HL-60 (cell line): Measurements from ENCODE around the gene ABCC4.

ENCODE experiments used
- DNase-seq, 2 experiments: peaks; one replicate each; pipeline ENCODE4 v3.0.0-alpha.2; 2010 to 2020; ENCODE audit warnings: low read depth in 1 of 2, low spot score in 1 of 2
- H3K27ac ChIP-seq: fragments of 250-450 bp; sonication (Bioruptor Pico); replicated peaks from 2 replicates; pipeline ENCODE4 v1.5.1; 2020; ENCODE audit warnings: mild to moderate bottlenecking, moderate library complexity
- H3K27me3 ChIP-seq: fragments of 250-450 bp; sonication (Bioruptor Pico); 2 replicates; pipeline ENCODE4 v1.5.1; 2021; ENCODE audit warnings: mild to moderate bottlenecking, moderate library complexity; ENCODE audit not compliant: insufficient read depth, poor library complexity, severe bottlenecking
- H3K4me3 ChIP-seq: replicated peaks from 2 replicates; pipeline ENCODE4 v1.5.1; 2011; ENCODE audit warnings: mild to moderate bottlenecking, control low read depth, low read length; ENCODE audit not compliant: insufficient read depth
- CTCF ChIP-seq: IDR thresholded peaks from one replicate; pipeline ENCODE4 v1.5.1; 2011; ENCODE audit warnings: low read length, control low read depth, inconsistent platforms; ENCODE audit not compliant: insufficient read depth
- GABPA ChIP-seq: IDR thresholded peaks from 2 replicates; pipeline ENCODE4 v1.6.1; 2012; ENCODE audit warnings: low read depth
- POLR2AphosphoS5 ChIP-seq: IDR thresholded peaks from 2 replicates; pipeline ENCODE4 v1.6.1; 2012; ENCODE audit warnings: low read depth
- REST ChIP-seq: IDR thresholded peaks from 2 replicates; pipeline ENCODE4 v1.6.1; 2012; ENCODE audit warnings: low read depth; ENCODE audit not compliant: insufficient replicate concordance
- SPI1 ChIP-seq: IDR thresholded peaks from 2 replicates; pipeline ENCODE4 v1.6.1; 2012; ENCODE audit warnings: low read depth, mild to moderate bottlenecking, borderline replicate concordance

The ABCC4 gene

GRCh38 chr13:95115525-95115924, 185.7 kb downstream of the ABCC4 start:
- no peaks in the 10 kb centered on the region for H3K27me3 ChIP-seq
- no peak for TF ChIP-seq GABPA
- TF ChIP-seq CTCF, result no peak
- no peak for TF ChIP-seq POLR2AphosphoS5
- no peak for TF ChIP-seq REST
- TF ChIP-seq SPI1, result no peak
- H3K27ac ChIP-seq, result no peak overlapping the region
- no peak for DNase-seq
- no peak overlapping the region for H3K4me3 ChIP-seq

- no peak for TF ChIP-seq POLR2AphosphoS5
- TF ChIP-seq GABPA, result no peak
- no peak for TF ChIP-seq CTCF
- TF ChIP-seq SPI1, result no peak
- no peak for TF ChIP-seq REST
- H3K27me3 ChIP-seq, result no peaks in the 10 kb centered on the region
- no peak overlapping the region for H3K4me3 ChIP-seq
- DNase-seq, result no peak
- no peak overlapping the region for H3K27ac ChIP-seq
Measured at GRCh38 chr13:95113601-95114000, 187.7 kb downstream of the ABCC4 start.

- Histone ChIP-seq H3K4me3 (no peak overlapping the region), H3K27me3 (no peaks in the 10 kb centered on the region), H3K27ac (no peak overlapping the region)
- DNase-seq, result no peak
- no peak for TF ChIP-seq CTCF
- no peak for TF ChIP-seq REST
- no peak for TF ChIP-seq POLR2AphosphoS5
- no peak for TF ChIP-seq SPI1
- TF ChIP-seq GABPA, result no peak
Measured at GRCh38 chr13:95112883-95113282, 188.4 kb downstream of the ABCC4 start.
